Naive B cell (primary cell): Measurements from ENCODE around the gene FAM193B. TPM values are rescaled to one million over a fixed set of nuclear protein-coding genes. Genes with fewer than 3 reads are reported as not detected.
"Not testable (repeated sequence)": the region's sequence is repeated elsewhere in the genome, so short reads cannot be mapped to it uniquely, and the experiment has no call there.

ENCODE experiments used
- ATAC-seq, 2 donors: fragments of 150-1000 bp; cut with Tn5 transposase; 2 replicates each; pipeline ENCODE4 v1.10.0; 2021; ENCODE audit warnings: low read depth in 2 of 2, mild to moderate bottlenecking in 2 of 2, moderate library complexity in 2 of 2
- DNase-seq: peaks from one replicate; pipeline ENCODE4 v3.0.0; 2022
- H3K27ac Mint-ChIP-seq, 6 donors: one replicate each; pipeline ENCODE4 v1.8.0; 2020 to 2022; ENCODE audit warnings: mild to moderate bottlenecking in 6 of 6, mixed read lengths in 6 of 6, moderate library complexity in 5 of 6, inconsistent platforms in 2 of 6
- H3K27me3 Mint-ChIP-seq, 3 donors: one replicate each; pipeline ENCODE4 v1.8.0; 2021 to 2022; ENCODE audit warnings: mixed read lengths in 3 of 3, mild to moderate bottlenecking in 1 of 3
- H3K36me3 Mint-ChIP-seq, 2 donors: one replicate each; pipeline ENCODE4 v1.8.0; 2020 to 2022; ENCODE audit warnings: mixed read lengths in 2 of 2, inconsistent platforms in 1 of 2, mild to moderate bottlenecking in 1 of 2
- H3K4me1 Mint-ChIP-seq, 3 donors: one replicate each; pipeline ENCODE4 v1.8.0; 2020 to 2022; ENCODE audit warnings: mixed read lengths in 3 of 3, inconsistent platforms in 1 of 3, mild to moderate bottlenecking in 1 of 3, moderate library complexity in 1 of 3
- H3K4me3 Mint-ChIP-seq, 8 donors: one replicate each; pipeline ENCODE4 v1.8.0; 2020 to 2022; ENCODE audit warnings: mild to moderate bottlenecking in 8 of 8, mixed read lengths in 8 of 8, moderate library complexity in 8 of 8, inconsistent platforms in 2 of 8
- H3K9me3 Mint-ChIP-seq, 7 donors: one replicate each; pipeline ENCODE4 v1.8.0; 2020 to 2022; ENCODE audit warnings: mixed read lengths in 7 of 7, mild to moderate bottlenecking in 5 of 7, inconsistent platforms in 2 of 7, moderate library complexity in 1 of 7
- polyA plus RNA-seq, 6 donors: library from polyadenylated mRNA; unstranded; fragments of 300-500 nt; fragmentation: Illumina TruSeq; gene quantifications; one replicate each; pipeline ENCODE4 v1.2.3, GENCODE V29; 2021; ENCODE audit warnings: low read depth in 6 of 6

FAM193B gene
- polyA plus RNA-seq, 6 donors from 2014 or later: 2.9 to 6.8 (median 4.6) TPM

- peaks cover 27 to 35% (median 34%) of the 10 kb centered on the region in 3 donors for H3K4me1 Mint-ChIP-seq
- H3K4me3 Mint-ChIP-seq: no peak overlapping the region
- H3K27ac Mint-ChIP-seq: peak overlapping the region in 1 of 6 donors; percentile 37
- H3K36me3 Mint-ChIP-seq: no peaks in the 10 kb centered on the region
- ATAC-seq: no peak
- H3K27me3 Mint-ChIP-seq: no peaks in the 10 kb centered on the region
- DNase-seq: no peak
- H3K9me3 Mint-ChIP-seq: no peaks in the 10 kb centered on the region
These were observed 8.7 kb downstream of the FAM193B start for GRCh38 chr5:177545487-177546257.

- ATAC-seq: no peak
- H3K9me3 Mint-ChIP-seq: no peaks in the 10 kb centered on the region
- H3K27ac Mint-ChIP-seq: peak overlapping the region in 3 of 6 donors; percentile 21 to 60 (median 39)
- no peaks in the 10 kb centered on the region for H3K27me3 Mint-ChIP-seq
- DNase-seq: no peak
- H3K4me1 Mint-ChIP-seq: peaks cover 13 to 18% (median 17%) of the 10 kb centered on the region in 3 donors
- peaks cover 5 to 6% of the 10 kb centered on the region in 2 donors for H3K36me3 Mint-ChIP-seq
- H3K4me3 Mint-ChIP-seq: no peak overlapping the region
These were observed 11.4 kb downstream of the FAM193B start for GRCh38 chr5:177542816-177543465.

GRCh38 chr5:177540438-177540837, 13.9 kb downstream of the FAM193B start:
- ATAC-seq: no peak
- Mint-ChIP-seq H3K4me1 (peaks cover 8 to 11% (median 9%) of the 10 kb centered on the region in 3 donors), H3K4me3 (no peak overlapping the region), H3K9me3 (no peaks in the 10 kb centered on the region), H3K36me3 (peaks cover 9 to 11% of the 10 kb centered on the region in 2 donors), H3K27ac (no peak overlapping the region), H3K27me3 (no peaks in the 10 kb centered on the region)
- DNase-seq: no peak

- DNase-seq: no peak
- no peak overlapping the region for H3K4me3 Mint-ChIP-seq
- peaks cover 9 to 11% of the 10 kb centered on the region in 2 donors for H3K36me3 Mint-ChIP-seq
- H3K9me3 Mint-ChIP-seq: no peaks in the 10 kb centered on the region
- H3K4me1 Mint-ChIP-seq: peaks cover 8 to 11% (median 9%) of the 10 kb centered on the region in 3 donors
- no peak for ATAC-seq
- peak overlapping the region in 2 of 6 donors; percentile 57 to 80 for H3K27ac Mint-ChIP-seq
- H3K27me3 Mint-ChIP-seq: no peaks in the 10 kb centered on the region
These were observed 15.0 kb downstream of the FAM193B start for GRCh38 chr5:177539411-177539810.

GRCh38 chr5:177538876-177539275, 15.5 kb downstream of the FAM193B start:
- Mint-ChIP-seq H3K36me3 (peaks cover 9 to 11% of the 10 kb centered on the region in 2 donors), H3K4me3 (no peak overlapping the region)
- ATAC-seq: no peak

GRCh38 chr5:177537389-177538361, 16.7 kb downstream of the FAM193B start:
- H3K36me3 Mint-ChIP-seq: peaks cover 9 to 11% of the 10 kb centered on the region in 2 donors
- peaks cover 3 to 18% (median 8%) of the 10 kb centered on the region in 3 donors for H3K4me1 Mint-ChIP-seq
- DNase-seq (no peak), ATAC-seq (no peak)
- no peak overlapping the region for H3K4me3 Mint-ChIP-seq
- no peaks in the 10 kb centered on the region for H3K9me3 Mint-ChIP-seq
- H3K27me3 Mint-ChIP-seq: no peaks in the 10 kb centered on the region
- peak overlapping the region in 1 of 6 donors; percentile 5 for H3K27ac Mint-ChIP-seq

More at GRCh38 chr5:177538876-177539275, 15.5 kb downstream of the FAM193B start:
- no peak for DNase-seq
- peaks cover 5 to 11% (median 8%) of the 10 kb centered on the region in 3 donors for H3K4me1 Mint-ChIP-seq
- H3K27ac Mint-ChIP-seq: no peak overlapping the region
- H3K27me3 Mint-ChIP-seq: no peaks in the 10 kb centered on the region
- no peaks in the 10 kb centered on the region for H3K9me3 Mint-ChIP-seq

GRCh38 chr5:177536386-177536785, 18.0 kb downstream of the FAM193B start:
- Mint-ChIP-seq H3K36me3 (peaks cover 13 to 18% of the 10 kb centered on the region in 2 donors), H3K27me3 (no peaks in the 10 kb centered on the region), H3K9me3 (no peaks in the 10 kb centered on the region), H3K4me1 (peaks cover 3 to 24% (median 4%) of the 10 kb centered on the region in 3 donors), H3K27ac (no peak overlapping the region), H3K4me3 (no peak overlapping the region)
- DNase-seq (no peak), ATAC-seq (no peak)

- H3K27me3 Mint-ChIP-seq: no peaks in the 10 kb centered on the region
- H3K9me3 Mint-ChIP-seq: no peaks in the 10 kb centered on the region
- H3K27ac Mint-ChIP-seq: no peak overlapping the region
These were observed 19.2 kb downstream of the FAM193B start for GRCh38 chr5:177535125-177535524.

GRCh38 chr5:177534433-177534832, 19.9 kb downstream of the FAM193B start:
- DNase-seq, ATAC-seq, H3K27ac Mint-ChIP-seq, H3K9me3 Mint-ChIP-seq, H3K4me3 Mint-ChIP-seq, H3K27me3 Mint-ChIP-seq: not testable (repeated sequence)
- H3K4me1 Mint-ChIP-seq: peaks cover 3 to 27% (median 6%) of the 10 kb centered on the region in 3 donors
- H3K36me3 Mint-ChIP-seq: peaks cover 13 to 28% of the 10 kb centered on the region in 2 donors

More at GRCh38 chr5:177535125-177535524, 19.2 kb downstream of the FAM193B start:
- ATAC-seq (no peak), DNase-seq (no peak)
- H3K4me1 Mint-ChIP-seq: peaks cover 3 to 26% (median 4%) of the 10 kb centered on the region in 3 donors
- H3K4me3 Mint-ChIP-seq: no peak overlapping the region
- H3K36me3 Mint-ChIP-seq: peaks cover 13 to 26% of the 10 kb centered on the region in 2 donors

GRCh38 chr5:177531209-177531940, 23.0 kb downstream of the FAM193B start:
- no peaks in the 10 kb centered on the region for H3K27me3 Mint-ChIP-seq
- peak overlapping the region in 1 of 6 donors; percentile 81 for H3K27ac Mint-ChIP-seq
- H3K36me3 Mint-ChIP-seq: peaks cover 4 to 17% of the 10 kb centered on the region in 2 donors
- H3K9me3 Mint-ChIP-seq: no peaks in the 10 kb centered on the region
- no peak for DNase-seq
- H3K4me1 Mint-ChIP-seq: peaks cover 0 to 20% (median 9%) of the 10 kb centered on the region in 3 donors
- H3K4me3 Mint-ChIP-seq: no peak overlapping the region
- no peak for ATAC-seq

- Mint-ChIP-seq H3K9me3 (no peaks in the 10 kb centered on the region), H3K36me3 (peaks cover 4 to 17% of the 10 kb centered on the region in 2 donors), H3K27me3 (no peaks in the 10 kb centered on the region), H3K27ac (peak overlapping the region in 1 of 6 donors; percentile 42), H3K4me1 (peaks cover 0 to 21% (median 9%) of the 10 kb centered on the region in 3 donors), H3K4me3 (no peak overlapping the region)
- ATAC-seq (no peak), DNase-seq (no peak)
These were observed 23.7 kb downstream of the FAM193B start for GRCh38 chr5:177530638-177531037.
